HCT116 (cell line): ENCODE data around the gene C16orf82. TPM values are rescaled to one million over a fixed set of nuclear protein-coding genes. Genes with fewer than 3 reads are reported as not detected.

Experiments
- ATAC-seq: fragments of 200-7000 bp; cut with Tn5 transposase; 2 replicates; pipeline ENCODE4 v1.9.1; 2020; ENCODE audit warnings: mild to moderate bottlenecking, moderate library complexity
- BruUV-seq: library from RNA; stranded (reverse); fragments of 400-500 nt; replicated peaks from 2 replicates; lab custom pipeline; 2021; lab: Mats Ljungman, UMichigan
- CTCF ChIA-PET: fragments of 300-600 bp; sonication (Branson Sonifier 250); formaldehyde crosslinking; loops from one replicate; lab custom pipeline; 2021; ENCODE audit warnings: antibody characterized with exemption; lab: Charles Lee
- POLR2A ChIA-PET: fragments of 300-600, 350-600 bp; sonication (Branson Sonifier 250); formaldehyde crosslinking; loops from one replicate; lab custom pipeline; 2021; ENCODE audit warnings: antibody characterized with exemption; lab: Charles Lee
- RAD21 ChIA-PET, 2 experiments: fragments of 300-600 bp; sonication (Branson Sonifier 250); formaldehyde crosslinking; loops; one replicate each; lab custom pipeline; 2023; ENCODE audit warnings: low total read pairs in 2 of 2; ENCODE audit not compliant: uncharacterized antibody in 2 of 2, unreplicated experiment in 2 of 2, low non-redundant PET in 1 of 2; lab: Charles Lee
- DNase-seq: peaks from one replicate; pipeline ENCODE4 v3.0.0-alpha.2; 2010; ENCODE audit warnings: low read depth, low spot score
- H2AFZ ChIP-seq: fragments of 200-600 bp; shearing (Covaris generic), sonication (generic); 2 replicates; pipeline ENCODE4 v1.6.1; 2017; ENCODE audit warnings: low read depth, mixed run types, mixed read lengths, antibody characterized with exemption, low read length; ENCODE audit not compliant: poor library complexity, severe bottlenecking
- H3K27ac ChIP-seq: 2 replicates; pipeline ENCODE4 v1.5.1; 2012; ENCODE audit warnings: low read depth, low read length
- H3K27me3 ChIP-seq: fragments of 200-600 bp; sonication (generic); 2 replicates; pipeline ENCODE4 v1.6.1; 2016; ENCODE audit warnings: mixed run types, low read length, mixed read lengths; ENCODE audit not compliant: insufficient read depth
- H3K36me3 ChIP-seq, 2 experiments: fragments of 200-500 bp in 1 of 2; fragments of 200-600 bp in 1 of 2; sonication (Bioruptor generic) in 1 of 2; sonication (generic) in 1 of 2; 2 replicates each; pipeline versions ENCODE4 v1.5.1 to v1.6.1; 2014 to 2016; ENCODE audit warnings: low read length in 2 of 2, inconsistent platforms in 1 of 2, mixed read lengths in 1 of 2, mixed run types in 1 of 2; ENCODE audit not compliant: insufficient read depth in 2 of 2, control insufficient read depth in 1 of 2
- H3K4me1 ChIP-seq, 2 experiments: fragments of 200-600 bp in 1 of 2; sonication (generic) in 1 of 2; 2 replicates each; pipeline versions ENCODE4 v1.5.1 to v1.6.1; 2012 to 2017; ENCODE audit warnings: low read length in 2 of 2, inconsistent platforms in 1 of 2, mild to moderate bottlenecking in 1 of 2, mixed read lengths in 1 of 2, mixed run types in 1 of 2, moderate library complexity in 1 of 2; ENCODE audit not compliant: insufficient read depth in 2 of 2, control insufficient read depth in 1 of 2
- H3K4me2 ChIP-seq: fragments of 200-600 bp; sonication (generic); 2 replicates; pipeline ENCODE4 v1.6.1; 2017; ENCODE audit warnings: mixed run types, low read length, mixed read lengths
- H3K4me3 ChIP-seq, 2 experiments: fragments of 200-600 bp in 1 of 2; sonication (generic) in 1 of 2; replicated peaks in 1 of 2; 2 replicates each; pipeline ENCODE4 v1.5.1; 2011 to 2016; ENCODE audit warnings: low read length in 2 of 2, control low read depth in 1 of 2, low read depth in 1 of 2, mild to moderate bottlenecking in 1 of 2, mixed read lengths in 1 of 2, mixed run types in 1 of 2
- H3K79me2 ChIP-seq: fragments of 200-600 bp; sonication (generic); 2 replicates; pipeline ENCODE4 v1.6.1; 2017; ENCODE audit warnings: mild to moderate bottlenecking, mixed run types, low read length, moderate library complexity, mixed read lengths; ENCODE audit not compliant: insufficient read depth
- H3K9ac ChIP-seq: fragments of 200-600 bp; sonication (generic); 2 replicates; pipeline ENCODE4 v1.6.1; 2016; ENCODE audit warnings: low read length, mixed read lengths
- H3K9me2 ChIP-seq: fragments of 200-600 bp; sonication (generic), shearing (Covaris generic); 2 replicates; pipeline ENCODE4 v1.6.1; 2017; ENCODE audit warnings: mixed run types, mild to moderate bottlenecking, moderate library complexity; ENCODE audit not compliant: insufficient read depth
- H3K9me3 ChIP-seq, 2 experiments: fragments of 200-500 bp in 1 of 2; fragments of 200-600 bp in 1 of 2; sonication (Bioruptor generic) in 1 of 2; sonication (generic) in 1 of 2; 2 replicates each; pipeline ENCODE4 v1.6.1; 2014 to 2017; ENCODE audit warnings: low read length in 2 of 2, mixed read lengths in 2 of 2, inconsistent platforms in 1 of 2, low read depth in 1 of 2, mild to moderate bottlenecking in 1 of 2, mixed run types in 1 of 2, moderate library complexity in 1 of 2; ENCODE audit not compliant: control insufficient read depth in 1 of 2, insufficient read depth in 1 of 2
- H4K20me1 ChIP-seq: fragments of 200-600 bp; sonication (generic), shearing (Covaris generic); 2 replicates; pipeline ENCODE4 v1.6.1; 2017; ENCODE audit warnings: mixed run types, mild to moderate bottlenecking, moderate library complexity; ENCODE audit not compliant: insufficient read depth
- CBX3 ChIP-seq: IDR thresholded peaks from 2 replicates; pipeline ENCODE4 v1.6.1; 2012; ENCODE audit warnings: low read depth
- CEBPB ChIP-seq: IDR thresholded peaks from 2 replicates; pipeline ENCODE4 v1.6.1; 2012; ENCODE audit warnings: low read depth
- EGR1 ChIP-seq: IDR thresholded peaks from 2 replicates; pipeline ENCODE4 v1.6.1; 2012; ENCODE audit warnings: low read depth
- ELF1 ChIP-seq: IDR thresholded peaks from 2 replicates; pipeline ENCODE4 v1.6.1; 2012; ENCODE audit warnings: low read depth, borderline replicate concordance
- JUND ChIP-seq: IDR thresholded peaks from 2 replicates; pipeline ENCODE4 v1.6.1; 2012
- POLR2A ChIP-seq: IDR thresholded peaks from 2 replicates; pipeline ENCODE4 v1.7.0; 2011; ENCODE audit warnings: borderline replicate concordance; ENCODE audit not compliant: insufficient read depth, insufficient read length; ENCODE audit errors: extremely low read depth
- POLR2AphosphoS5 ChIP-seq: IDR thresholded peaks from 2 replicates; pipeline ENCODE4 v1.6.1; 2011; ENCODE audit warnings: mild to moderate bottlenecking, low read depth, low read length, moderate library complexity
- RAD21 ChIP-seq: IDR thresholded peaks from 2 replicates; pipeline ENCODE4 v1.6.1; 2012; ENCODE audit warnings: low read depth, mild to moderate bottlenecking
- SIN3A ChIP-seq: IDR thresholded peaks from 2 replicates; pipeline ENCODE4 v1.6.1; 2012; ENCODE audit warnings: low read depth
- SP1 ChIP-seq: IDR thresholded peaks from 2 replicates; pipeline ENCODE4 v1.6.1; 2012; ENCODE audit warnings: low read depth
- SRF ChIP-seq: IDR thresholded peaks from 2 replicates; pipeline ENCODE4 v1.6.1; 2012; ENCODE audit warnings: low read depth
- YY1 ChIP-seq: IDR thresholded peaks from 2 replicates; pipeline ENCODE4 v1.6.1; 2011; ENCODE audit warnings: low read length, low read depth, moderate library complexity, mild to moderate bottlenecking; ENCODE audit not compliant: insufficient replicate concordance; ENCODE audit errors: extremely low read depth
- ZFX ChIP-seq: fragments of 450-650 bp; IDR thresholded peaks from 2 replicates; pipeline ENCODE4 v1.6.1; 2017
- ZNF274 ChIP-seq: fragments of 200-500 bp; sonication (Bioruptor generic); IDR thresholded peaks from 2 replicates; pipeline ENCODE4 v1.6.1; 2014; ENCODE audit warnings: mild to moderate bottlenecking, low read depth, low read length, inconsistent platforms
- intact Hi-C: fragments of 100-400 bp; cut with micrococcal nuclease; formaldehyde crosslinking; loops from 2 replicates; pipeline ENCODE4 v1.10.0; 2022
- total RNA-seq: library from RNA; stranded (reverse); gene quantifications from one replicate; pipeline ENCODE4 v1.2.1, GENCODE V29; 2021; ENCODE audit not compliant: unreplicated experiment
- TF ChIP-seq, protein P1 (sequence below): IDR thresholded peaks from 2 replicates; pipeline ENCODE4 v1.6.1; 2011; ENCODE audit warnings: mild to moderate bottlenecking, low read length, moderate library complexity; ENCODE audit not compliant: insufficient replicate concordance; ENCODE audit errors: extremely low read depth
- TF ChIP-seq, protein P2 (sequence below): IDR thresholded peaks from 2 replicates; pipeline ENCODE4 v1.6.1; 2012
- TF ChIP-seq, protein P3 (sequence below), 3 experiments: fragments of 200-600 bp in 1 of 3; sonication (generic) in 1 of 3; IDR thresholded peaks in 2 of 3; conservative IDR thresholded peaks in 1 of 3; 2 replicates each; pipeline ENCODE4 v1.5.1; 2012 to 2017; ENCODE audit warnings: low read depth in 2 of 3, low read length in 2 of 3, antibody characterized with exemption in 1 of 3, borderline replicate concordance in 1 of 3, control low read depth in 1 of 3, mild to moderate bottlenecking in 1 of 3, mixed read lengths in 1 of 3, mixed run types in 1 of 3, moderate library complexity in 1 of 3; ENCODE audit not compliant: insufficient read depth in 1 of 3

Gene C16orf82
- total RNA-seq, 1 experiment from 2014 or later: not detected

DNA sequence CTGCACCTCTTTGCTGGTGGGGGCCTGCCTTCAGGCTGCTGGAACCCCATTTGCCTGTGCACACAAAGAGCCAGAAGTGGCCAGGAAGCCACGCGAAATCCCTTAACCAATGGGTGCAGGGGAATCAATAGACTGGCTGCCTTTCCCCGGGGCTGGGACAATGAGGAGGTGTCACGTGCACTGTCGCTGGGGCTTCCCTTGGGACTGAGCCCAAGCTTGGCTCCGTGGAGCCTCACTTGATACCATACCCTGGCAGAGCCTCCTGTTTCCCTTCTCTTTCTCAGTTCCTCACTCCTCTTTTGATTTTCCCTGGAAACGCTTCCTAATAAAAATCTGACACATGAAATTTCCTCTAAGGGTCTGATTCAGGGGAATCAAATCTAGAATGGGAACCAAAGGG, 38.8 kb upstream of the C16orf82 start:
- CTCF ChIA-PET: no interaction called here
- TF ChIP-seq RAD21: no peak
- no peak for TF ChIP-seq JUND
- TF ChIP-seq, protein P1, sequence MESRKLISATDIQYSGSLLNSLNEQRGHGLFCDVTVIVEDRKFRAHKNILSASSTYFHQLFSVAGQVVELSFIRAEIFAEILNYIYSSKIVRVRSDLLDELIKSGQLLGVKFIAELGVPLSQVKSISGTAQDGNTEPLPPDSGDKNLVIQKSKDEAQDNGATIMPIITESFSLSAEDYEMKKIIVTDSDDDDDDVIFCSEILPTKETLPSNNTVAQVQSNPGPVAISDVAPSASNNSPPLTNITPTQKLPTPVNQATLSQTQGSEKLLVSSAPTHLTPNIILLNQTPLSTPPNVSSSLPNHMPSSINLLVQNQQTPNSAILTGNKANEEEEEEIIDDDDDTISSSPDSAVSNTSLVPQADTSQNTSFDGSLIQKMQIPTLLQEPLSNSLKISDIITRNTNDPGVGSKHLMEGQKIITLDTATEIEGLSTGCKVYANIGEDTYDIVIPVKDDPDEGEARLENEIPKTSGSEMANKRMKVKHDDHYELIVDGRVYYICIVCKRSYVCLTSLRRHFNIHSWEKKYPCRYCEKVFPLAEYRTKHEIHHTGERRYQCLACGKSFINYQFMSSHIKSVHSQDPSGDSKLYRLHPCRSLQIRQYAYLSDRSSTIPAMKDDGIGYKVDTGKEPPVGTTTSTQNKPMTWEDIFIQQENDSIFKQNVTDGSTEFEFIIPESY: no peak
- no peak for TF ChIP-seq SRF
- TF ChIP-seq CEBPB: no peak
- TF ChIP-seq ELF1: no peak
- no peak for TF ChIP-seq POLR2A
- TF ChIP-seq SIN3A: no peak
- no peak for TF ChIP-seq CBX3
- no peak for TF ChIP-seq SP1
- no peak for TF ChIP-seq POLR2AphosphoS5
- TF ChIP-seq ZFX: no peak
- TF ChIP-seq, protein P2, sequence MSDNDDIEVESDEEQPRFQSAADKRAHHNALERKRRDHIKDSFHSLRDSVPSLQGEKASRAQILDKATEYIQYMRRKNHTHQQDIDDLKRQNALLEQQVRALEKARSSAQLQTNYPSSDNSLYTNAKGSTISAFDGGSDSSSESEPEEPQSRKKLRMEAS: no peak
- no peak for TF ChIP-seq EGR1
- no peak for TF ChIP-seq ZNF274
- no peak for TF ChIP-seq YY1
- TF ChIP-seq, protein P3, sequence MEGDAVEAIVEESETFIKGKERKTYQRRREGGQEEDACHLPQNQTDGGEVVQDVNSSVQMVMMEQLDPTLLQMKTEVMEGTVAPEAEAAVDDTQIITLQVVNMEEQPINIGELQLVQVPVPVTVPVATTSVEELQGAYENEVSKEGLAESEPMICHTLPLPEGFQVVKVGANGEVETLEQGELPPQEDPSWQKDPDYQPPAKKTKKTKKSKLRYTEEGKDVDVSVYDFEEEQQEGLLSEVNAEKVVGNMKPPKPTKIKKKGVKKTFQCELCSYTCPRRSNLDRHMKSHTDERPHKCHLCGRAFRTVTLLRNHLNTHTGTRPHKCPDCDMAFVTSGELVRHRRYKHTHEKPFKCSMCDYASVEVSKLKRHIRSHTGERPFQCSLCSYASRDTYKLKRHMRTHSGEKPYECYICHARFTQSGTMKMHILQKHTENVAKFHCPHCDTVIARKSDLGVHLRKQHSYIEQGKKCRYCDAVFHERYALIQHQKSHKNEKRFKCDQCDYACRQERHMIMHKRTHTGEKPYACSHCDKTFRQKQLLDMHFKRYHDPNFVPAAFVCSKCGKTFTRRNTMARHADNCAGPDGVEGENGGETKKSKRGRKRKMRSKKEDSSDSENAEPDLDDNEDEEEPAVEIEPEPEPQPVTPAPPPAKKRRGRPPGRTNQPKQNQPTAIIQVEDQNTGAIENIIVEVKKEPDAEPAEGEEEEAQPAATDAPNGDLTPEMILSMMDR (IDR thresholded peaks at IDR 0.05 in 2 of 3, conservative IDR thresholded peaks at IDR 0.05 in 1 of 3; ENCODE audit: borderline replicate concordance in 1 of 3, insufficient read depth in 1 of 3, low read depth in 2 of 3, low read length in 2 of 3): no peak
- TF ChIP-seq, all 23 proteins: peak for 0
- BruUV-seq: no TSS peak
- Histone ChIP-seq H2AFZ (no peak overlapping the region), H3K4me2 (no peak overlapping the region), H3K4me3 (no peak overlapping the region), H3K9me2 (no peaks in the 10 kb centered on the region), H3K9ac (no peak overlapping the region), H4K20me1 (no peaks in the 10 kb centered on the region), H3K27me3 (peaks cover 20% of the 10 kb centered on the region), H3K79me2 (no peaks in the 10 kb centered on the region), H3K36me3 (no peaks in the 10 kb centered on the region), H3K27ac (no peak overlapping the region), H3K9me3 (no peaks in the 10 kb centered on the region), H3K4me1 (peaks cover 0 to 2% of the 10 kb centered on the region in 2 experiments; a peak in 1 of 4 replicates)
- ATAC-seq (no peak), DNase-seq (no peak)
- intact Hi-C loops: no loop called here
- POLR2A ChIA-PET: no interaction called here
- RAD21 ChIA-PET: no interaction called here
